Measurements from ENCODE around the gene TWF2.

TWF2 gene

DNA sequence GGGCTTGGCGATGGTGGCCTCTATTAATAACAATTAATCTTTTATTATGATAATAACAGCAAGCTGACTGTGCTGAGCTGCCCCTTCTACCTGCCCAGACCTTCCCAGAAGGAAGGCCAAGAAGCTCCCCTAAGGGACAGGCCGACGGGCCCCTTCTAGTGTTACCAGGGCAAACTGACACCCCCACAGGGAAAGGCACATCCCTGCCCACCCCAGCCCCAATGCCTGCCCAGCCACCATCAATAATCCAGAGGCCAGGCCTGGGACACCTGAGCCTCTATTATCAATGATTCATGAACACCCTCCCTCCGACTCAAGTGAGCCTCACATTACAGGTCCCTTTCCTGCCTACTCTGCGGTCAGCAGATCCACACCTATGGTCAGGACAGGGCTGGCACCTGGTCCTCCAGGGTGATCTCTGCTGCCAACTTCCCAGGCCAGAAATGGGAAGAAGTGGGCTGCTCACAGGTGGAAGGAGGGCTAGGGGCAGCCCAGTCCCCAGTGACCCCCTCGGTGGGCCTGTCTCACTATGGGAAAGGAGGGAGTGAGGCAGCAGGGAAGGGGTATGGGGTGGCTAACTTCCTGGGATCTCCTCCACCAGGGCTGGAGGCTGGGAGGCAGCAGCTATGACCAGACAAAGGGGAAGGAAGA, 1.8 kb downstream of the TWF2 start:
- DNase-seq = no peak

DNA sequence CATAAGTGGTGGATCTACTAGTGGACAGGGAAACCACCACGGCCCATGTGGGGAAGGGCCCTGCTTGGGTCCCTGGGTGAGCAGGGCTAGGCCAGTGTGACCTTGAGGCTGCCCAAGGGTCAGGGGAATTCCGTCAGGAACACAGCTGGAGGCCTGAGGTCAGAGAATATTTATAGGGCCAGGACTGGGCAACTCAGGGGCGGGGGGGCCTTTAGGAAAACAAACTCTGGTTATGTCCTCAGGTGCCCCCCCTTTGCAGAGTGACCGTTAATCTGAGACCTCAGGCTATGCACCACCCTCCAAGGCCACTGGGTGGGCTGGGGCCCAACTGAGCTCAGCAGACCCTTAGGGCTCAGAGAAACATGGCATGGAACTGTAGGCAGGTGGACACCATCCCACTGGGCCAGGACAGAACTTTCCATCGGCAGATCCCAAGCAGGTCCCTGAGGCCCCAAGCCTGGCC, 2.5 kb downstream of the TWF2 start:
- no peak for DNase-seq

DNA sequence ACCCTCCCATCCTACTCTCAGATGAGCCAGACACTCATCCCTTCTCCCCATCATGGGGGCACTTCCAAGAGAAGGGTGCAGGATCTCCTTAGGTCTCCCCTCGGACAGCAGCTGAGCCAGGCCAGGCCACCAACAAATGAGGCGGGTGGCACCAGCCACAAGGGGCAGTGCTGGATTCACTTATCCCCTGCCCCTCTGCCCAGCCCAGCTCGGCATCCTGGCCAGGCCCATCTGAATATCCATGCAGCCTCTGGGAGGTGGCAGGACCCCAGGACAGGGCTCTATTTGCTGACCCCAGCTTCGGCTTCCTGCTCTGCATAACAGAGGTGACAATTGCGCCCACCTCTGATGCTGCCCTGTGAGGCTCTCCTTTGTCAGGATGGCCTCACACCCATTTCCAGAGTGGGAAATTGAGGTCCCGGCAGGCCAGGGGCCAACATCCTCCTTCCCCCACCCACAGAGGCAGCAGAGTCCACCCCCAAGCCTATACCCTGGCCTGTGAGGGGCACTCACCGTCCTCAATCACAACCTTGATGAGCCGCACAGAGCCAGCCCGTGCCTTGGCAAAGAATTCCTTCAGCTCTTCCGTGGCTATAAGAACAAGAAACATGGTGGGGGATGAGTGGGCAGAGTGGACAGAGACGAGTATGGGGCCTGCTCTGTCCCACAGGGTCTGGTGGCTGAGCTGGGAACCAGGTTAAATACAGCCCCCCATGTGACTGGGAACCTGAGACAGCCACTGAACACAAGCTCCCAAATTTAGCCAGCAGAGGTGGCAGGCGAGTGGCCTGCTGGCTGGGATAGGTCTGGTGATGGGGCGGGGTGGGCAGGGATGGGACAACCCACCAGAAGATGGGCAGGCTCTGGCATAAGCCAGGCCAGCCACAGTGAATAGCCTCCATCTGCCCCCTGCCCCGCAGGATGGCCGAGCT, 4.2 kb downstream of the TWF2 start:
- no peak for DNase-seq

DNA sequence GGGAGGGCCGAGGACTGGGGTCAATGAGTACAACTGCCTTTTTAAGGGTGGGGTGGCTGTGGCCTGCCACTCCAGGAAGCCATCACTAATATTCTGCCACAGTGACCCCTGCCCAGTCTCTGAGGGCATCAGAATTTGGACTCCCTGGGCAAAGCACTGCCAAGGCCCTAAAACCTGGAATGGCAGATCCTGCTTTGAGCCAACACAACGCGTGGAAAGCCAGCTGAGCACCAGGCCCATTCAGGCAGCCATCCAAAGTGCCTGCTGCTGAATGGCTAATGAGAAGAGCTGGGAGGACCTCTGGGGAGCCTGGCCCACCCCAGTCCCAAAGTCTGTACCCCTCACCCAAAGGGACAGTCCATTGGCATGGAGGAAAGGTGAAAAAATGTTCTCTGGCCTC, 5.0 kb downstream of the TWF2 start:
- DNase-seq = no peak

DNA sequence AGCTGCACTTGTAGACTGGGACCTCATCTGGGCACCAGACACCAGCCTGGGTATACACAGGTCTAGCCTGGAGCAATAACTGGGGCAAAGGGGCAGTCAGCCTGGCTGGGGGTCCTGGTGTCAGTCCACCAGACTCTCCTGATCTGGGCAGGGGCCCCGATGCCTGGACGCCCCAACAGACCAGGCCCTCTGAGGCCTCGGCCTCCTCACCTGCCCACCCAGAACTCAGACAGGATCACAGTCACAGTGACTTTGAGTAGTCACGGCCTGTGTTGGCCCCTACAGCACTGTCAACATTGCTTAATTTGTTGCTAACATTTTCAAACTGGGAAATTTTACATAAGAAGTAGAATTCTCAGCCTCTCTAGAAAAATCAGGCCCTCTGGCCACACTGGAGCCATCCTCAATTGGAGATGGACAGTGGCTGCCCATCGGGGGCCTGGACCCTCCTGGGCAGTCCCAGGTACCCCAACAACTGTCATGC, 5.8 kb downstream of the TWF2 start:
- DNase-seq = no peak

DNA sequence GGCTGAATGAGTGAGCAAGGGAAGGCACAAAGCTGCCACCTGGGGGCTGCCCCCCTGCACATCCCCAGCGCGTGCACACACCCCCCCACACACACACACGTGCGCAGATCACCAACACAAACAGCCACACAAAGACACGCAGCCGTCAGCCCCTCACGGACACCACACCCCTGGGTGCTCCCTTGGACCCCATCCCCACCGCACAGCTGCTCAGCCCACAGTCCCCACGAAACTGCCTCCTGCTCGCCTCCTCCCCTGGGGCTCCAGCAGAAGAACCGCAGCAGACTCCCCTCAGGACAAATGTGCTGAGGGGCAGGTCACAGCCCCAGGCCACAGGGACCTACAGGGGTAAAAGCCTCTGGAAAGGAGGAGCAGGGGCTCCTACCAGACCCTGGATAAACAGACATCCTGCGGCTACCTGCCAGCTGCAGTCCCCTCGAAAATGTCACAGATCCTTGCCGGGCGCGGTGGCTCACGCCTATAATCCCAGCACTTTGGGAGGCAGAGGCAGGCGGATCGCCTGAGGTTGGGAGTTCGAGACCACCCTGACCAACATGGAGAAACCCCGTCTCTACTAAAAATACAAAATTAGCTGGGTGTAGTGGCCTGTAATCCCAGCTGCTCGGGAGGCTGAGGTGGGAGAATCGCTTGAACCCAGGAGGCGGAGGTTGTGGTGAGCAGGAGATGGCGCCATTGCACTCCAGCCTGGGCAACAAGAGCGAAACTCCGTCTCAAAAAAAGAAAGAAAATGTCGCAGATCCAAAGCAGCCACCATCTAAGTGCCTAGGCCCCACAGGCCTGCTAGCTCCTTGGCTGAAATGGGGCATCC, 6.5 kb downstream of the TWF2 start:
- DNase-seq = no peak

DNA sequence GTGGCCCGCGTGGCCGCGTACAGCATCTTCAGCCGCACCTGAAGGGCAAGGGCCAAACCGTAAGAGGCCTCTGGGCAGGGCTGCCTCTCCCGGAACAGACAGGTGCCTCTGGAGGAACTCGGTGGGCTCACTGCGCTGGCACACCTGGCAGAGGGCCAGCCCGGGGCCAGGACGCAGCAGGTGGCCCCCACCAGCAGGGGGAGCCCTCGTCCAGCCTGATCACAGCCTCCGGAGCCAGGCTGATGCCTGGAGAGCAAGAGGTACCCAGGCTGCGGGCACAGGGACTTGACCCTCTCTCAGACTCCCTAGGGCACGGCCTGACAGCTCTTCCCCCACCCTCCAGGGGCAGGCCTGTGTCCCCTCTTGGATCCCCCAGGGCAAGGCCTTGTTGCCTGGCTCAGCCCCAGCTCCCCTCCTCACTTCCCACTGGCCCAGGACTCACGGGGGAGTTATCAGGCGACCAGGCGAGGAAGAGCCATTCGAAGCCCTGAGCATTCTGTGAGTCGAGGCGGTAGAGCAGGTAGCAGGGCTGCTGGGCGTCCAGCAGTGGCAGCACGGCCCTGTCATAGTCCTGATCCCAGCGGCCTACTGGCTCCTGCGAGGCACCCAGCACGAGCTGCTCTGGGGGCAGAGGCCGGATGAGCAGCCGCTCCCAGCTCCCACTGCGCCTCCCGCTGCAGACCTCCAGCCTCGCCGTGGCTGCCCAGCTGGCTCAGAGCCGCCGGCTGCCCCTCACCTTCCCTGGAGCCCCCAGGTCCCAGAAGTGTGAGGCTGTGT, 7.3 kb downstream of the TWF2 start:
- DNase-seq = peak; percentile 76

DNA sequence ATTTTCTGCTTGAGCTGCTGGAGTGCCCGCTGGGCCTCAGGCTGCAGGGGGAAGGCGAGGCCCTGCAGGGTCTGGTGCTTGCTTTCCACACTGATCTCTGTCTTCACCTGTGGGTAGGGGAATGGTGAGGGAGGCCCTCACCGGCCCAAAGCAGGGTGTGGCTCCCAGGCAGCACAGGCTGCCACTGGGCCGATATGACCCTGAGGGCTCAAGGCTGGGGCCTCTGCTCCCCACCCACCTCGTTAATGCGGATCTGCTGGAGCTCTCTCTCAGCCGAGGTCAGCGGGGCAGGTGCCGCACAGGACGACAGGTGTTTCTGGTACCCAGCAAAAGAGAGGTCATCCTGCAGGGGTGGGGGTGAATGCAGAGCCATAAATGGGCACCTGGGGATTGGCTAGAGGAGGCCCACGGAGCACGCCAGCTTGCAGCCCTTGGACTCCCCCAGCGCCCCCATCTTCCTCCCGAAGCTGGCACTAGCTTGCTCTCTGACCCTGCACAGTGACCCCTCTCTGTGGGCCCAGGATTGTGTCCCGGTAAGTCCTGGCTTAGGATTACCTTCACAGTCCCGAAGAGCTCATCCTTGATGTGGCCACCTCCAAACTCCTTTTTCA, 8.0 kb downstream of the TWF2 start:
- DNase-seq = no peak

DNA sequence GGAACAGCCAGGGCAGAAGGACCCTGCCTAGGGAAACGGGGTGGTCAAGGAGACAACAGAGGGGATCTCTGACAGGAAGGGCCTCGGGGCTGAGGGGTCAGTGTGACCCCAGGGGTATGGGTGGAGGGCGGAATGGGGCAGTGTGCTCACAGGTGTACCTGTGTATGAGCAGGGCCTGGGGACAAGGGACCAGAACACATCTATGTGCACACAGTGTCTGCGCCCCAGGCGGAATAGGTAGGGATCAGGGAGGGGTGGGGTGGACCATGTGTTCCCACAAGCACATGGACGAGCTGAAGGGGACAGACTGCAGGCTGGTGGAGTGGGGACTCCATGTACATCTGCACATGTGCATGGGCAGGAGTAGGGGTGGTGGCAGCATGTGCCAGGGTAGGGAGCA, 8.5 kb downstream of the TWF2 start:
- no peak for DNase-seq

DNA sequence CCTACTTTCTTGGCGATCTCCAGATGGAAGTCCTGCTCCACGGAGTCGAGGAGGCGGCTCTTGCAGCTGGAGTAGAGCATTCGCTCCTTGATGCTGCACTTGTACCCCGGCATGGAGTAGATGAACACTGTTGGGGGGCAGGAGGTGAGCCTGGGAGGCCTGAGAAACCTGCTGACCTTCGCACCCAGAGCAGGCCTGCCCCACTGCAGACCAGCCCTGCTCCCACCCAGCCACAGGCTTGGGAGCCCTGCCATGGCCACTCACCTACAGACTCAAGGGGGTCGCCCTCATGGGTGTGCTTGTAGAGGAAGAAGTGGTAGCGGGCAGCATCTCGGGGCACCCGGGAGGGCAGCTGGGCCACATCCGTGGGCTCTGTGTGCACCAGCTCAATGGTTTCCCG, 9.3 kb downstream of the TWF2 start:
- DNase-seq = no peak

DNA sequence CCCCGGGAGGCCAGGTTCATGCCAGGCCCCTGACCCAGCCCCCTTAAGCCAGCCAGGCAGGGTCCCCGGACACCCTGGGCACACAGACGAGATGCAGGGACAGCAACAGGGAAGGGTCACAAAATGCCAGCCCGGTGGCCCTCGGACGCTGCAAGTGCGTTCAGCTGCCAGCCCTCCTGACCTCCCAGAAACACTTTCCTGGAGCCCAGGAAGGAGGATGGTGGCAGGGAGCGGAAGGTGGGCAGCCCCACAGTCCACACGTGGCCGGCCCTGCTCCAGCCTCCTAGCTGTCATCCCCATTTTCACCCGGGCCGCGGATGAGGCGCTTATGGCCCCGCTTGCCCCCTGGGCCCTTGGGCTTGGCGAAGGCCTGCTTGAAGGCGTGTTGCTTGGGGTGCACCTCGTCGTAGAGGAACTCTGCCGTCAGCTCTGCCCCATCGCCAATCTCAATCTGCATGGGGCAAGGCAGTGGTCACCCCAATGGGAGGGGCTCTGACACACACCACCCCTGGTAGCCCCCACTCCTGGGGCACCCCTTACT, 10.1 kb downstream of the TWF2 start:
- no peak for DNase-seq

DNA sequence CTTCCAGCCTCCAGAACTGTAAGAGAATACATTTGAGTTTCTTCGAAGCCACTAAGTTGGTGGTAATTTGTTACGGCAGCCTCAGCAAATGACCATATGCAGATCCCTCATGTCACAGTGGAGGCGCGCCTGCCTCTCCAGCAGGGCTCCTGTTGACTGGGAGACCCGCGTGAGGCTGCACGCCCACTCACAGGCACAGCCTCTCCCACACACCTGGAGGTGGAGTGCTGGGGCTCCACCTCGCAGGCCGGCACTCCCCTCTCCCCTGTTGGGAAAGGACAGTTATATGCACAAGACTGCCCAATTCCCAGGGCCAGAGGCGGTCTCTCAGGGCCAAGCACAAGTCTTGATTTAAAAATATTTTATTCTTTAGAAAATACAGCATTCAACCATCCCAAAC, 10.7 kb downstream of the TWF2 start:
- no peak for DNase-seq

DNA sequence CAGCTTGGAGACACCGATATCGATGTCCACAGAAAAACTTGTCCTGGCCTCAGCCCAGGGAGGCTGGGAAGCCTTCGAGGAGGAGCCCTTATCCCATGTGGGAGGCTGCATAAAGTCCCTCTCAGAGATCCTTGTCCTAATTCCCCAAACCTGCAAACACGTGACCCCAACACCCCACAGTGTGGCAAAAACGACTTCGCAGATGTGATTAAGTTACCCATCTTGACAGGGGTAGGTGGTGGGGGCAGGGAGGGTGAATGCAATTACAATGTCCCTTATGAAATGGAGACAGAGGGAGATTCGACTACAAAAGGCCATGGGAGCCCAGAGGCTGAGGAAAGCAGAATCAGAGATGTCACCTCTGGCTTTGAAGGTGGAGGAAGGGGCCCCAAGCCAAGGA, 11.2 kb downstream of the TWF2 start:
- DNase-seq = no peak

DNA sequence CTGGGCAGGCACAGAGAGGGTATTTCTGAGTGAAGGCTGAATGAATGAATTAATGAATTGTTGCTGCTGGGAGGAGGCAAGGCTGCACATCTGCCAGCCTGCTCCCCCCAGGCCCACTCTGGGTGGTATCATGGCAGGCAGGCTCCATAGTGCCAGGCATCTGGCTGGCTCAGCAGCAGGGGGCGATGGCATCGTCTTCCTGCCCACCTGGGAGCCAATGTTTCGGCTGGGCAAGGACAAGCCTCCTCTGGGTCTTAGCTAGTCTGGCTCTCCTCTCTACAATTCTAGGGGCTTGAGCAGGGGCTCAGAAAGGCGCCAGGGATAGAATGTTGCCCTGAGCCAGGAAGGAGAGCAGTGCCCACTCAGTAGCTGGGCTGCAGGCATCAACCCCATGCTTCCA, 11.8 kb downstream of the TWF2 start:
- no peak for DNase-seq

DNA sequence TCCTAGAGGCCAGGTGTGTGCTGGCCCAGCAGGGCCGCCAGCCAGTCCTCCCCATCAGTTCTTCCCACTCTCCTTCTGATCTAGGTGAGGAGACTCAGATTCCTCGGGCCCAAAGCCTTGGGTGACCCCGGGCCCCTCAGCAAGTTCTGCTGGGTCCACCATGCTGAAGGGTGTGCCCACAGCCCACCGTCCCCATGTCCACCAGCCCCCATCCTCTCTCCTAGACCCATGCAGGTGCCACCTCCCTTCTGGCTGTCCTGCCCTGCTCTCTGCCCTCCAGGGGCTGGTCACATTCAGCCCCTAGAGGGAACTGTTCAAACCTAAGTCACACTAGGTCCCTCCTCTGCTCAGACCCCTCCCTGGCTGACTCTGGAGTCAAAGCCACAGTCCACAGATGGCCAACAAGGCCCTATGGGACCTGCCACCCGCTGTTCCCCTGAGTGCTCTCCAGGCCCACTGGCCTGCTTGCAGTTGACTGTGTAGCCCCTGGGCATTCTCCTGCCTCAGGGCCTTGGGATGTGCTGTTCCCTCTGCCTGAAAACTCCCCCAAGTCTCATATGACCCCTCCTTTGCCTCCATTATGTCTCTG, 12.6 kb downstream of the TWF2 start:
- no peak for DNase-seq

DNA sequence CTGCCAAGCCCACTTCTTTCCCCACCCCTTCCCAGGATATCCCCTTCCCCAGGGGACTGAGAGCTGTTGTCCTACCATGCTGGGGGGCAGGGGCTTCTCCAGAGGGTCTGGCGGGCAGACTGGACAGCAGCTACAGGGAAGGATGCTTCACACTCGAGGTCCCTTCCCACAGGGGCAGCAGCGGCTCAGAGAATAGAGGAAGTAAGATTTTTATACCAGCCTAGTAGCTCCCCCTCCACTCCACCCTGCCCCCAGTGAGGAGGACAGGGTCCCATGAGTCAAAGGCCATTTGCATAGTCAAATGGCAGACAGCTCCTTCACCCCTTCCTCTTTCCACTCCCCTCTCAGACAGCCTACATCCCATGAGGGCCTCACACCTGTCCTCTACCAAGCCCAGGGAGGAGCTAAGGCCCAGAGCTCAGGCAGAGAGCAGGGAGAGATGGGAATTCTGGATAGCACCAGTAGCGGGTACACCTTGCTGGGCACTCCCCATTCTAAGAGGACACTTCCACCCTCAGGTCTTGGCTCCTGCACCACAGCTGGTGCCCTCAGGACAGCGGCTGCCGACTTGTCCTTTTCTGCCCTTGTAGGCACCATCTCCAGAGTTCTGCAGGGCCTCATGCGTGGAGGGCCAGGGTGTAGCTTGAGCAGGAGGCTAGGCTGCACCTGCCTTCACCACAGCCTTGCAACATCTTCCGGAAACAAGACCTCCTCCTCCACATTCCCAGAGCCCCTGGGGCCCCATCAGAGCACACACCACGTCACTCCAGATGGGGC, 13.3 kb downstream of the TWF2 start, which contains the start of gene TLR9:
Gene TLR9, minus strand, starts transcription at position 194 of the 777 bp plus-strand sequence. Its CDS starts 116 bp downstream, at position 78.
- no peak for DNase-seq

DNA sequence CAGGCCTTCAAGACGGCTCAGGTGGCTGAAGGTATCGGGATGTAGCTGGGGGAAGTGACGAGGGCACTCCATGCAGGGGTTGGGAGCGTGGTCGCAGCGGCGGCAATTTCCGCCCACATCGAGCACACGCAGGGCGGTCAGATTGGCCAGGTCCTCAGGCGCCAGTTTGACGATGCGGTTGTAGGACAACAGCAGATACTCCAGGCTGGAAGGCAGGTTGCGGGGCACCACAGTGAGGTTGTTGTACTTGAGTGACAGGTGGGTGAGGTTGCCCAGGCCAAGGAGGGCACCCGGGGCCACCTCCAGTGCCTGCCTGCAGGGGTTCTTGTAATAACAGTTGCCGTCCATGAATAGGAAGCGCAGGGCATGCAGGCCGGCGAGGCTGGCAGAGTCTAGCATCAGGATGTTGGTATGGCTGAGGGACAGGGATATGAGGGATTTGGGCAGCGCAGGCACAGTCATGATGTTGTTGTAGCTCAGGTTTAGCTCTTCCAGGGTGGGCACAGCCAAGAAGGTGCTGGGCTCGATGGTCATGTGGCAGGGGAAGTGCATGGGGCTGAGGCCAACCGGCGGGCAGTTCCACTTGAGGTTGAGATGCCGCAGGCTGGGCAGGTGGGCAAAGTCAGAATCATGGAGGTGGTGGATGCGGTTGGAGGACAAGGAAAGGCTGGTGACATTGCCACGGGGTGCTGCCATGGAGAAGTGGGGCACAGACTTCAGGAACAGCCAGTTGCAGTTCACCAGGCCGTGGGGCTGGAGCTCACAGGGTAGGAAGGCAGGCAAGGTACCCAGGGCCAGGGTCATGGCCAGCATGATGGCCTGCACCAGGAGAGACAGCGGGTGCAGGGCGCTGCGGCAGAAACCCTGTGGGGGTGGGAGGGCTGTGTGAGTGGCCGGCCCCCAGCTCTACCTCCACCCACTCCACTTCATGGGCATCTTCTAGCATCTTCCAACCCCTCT, 15.2 kb downstream of the TWF2 start:
- DNase-seq = no peak

DNA sequence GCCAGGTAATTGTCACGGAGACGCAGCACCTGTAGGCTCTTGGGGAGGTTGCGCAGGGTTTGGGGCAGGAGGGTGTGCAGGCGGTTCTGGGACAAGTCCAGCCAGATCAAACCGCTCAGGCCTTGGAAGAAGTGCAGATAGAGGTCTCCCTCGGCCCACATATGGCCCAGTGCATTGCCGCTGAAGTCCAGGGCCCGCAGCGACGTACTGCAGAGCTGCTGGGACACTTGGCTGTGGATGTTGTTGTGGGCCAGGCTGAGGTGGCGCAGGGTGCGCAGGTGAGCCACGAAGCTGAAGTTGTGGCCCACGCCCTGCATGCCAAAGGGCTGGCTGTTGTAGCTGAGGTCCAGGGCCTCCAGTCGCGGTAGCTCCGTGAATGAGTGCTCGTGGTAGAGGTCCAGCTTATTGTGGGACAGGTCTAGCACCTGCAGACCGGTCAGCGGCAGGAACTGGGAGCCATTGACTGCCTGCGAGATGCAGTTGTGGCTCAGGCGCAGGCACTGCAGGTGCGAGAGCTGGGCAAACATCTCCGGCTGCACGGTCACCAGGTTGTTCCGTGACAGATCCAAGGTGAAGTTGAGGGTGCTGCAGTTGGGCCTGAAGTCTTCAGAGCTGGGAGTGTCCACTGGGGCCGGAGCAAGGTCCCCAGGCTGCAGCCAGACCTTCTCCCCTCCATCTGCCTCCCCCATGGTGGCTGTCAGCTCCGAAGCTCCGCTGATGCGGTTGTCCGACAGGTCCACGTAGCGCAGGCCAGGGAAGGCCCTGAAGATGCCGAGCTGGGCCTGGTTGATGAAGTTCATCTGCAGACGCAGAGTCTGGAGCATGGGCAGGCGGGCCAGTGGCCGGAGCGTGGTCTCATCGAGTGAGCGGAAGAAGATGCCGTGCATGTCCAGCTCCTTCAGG, 16.4 kb downstream of the TWF2 start:
- no peak for DNase-seq
